Gastrocnemius medialis (tissue), 4 donors: Measurements from ENCODE around the gene PDGFD.

Experiments used
- POLR2A ChIP-seq, 2 donors: fragments of 450-650 bp; IDR thresholded peaks; one replicate each; pipeline ENCODE4 v1.6.1; 2017; ENCODE audit warnings: antibody characterized with exemption in 2 of 2, mild to moderate bottlenecking in 2 of 2, moderate library complexity in 2 of 2
- TF ChIP-seq, protein P1 (sequence below), 5 experiments: fragments of 450-650 bp in 3 of 5; fragments of 200-600 bp in 2 of 5; sonication (generic) in 2 of 5; IDR thresholded peaks in 4 of 5; conservative IDR thresholded peaks in 1 of 5; 1 replicate in 4 of 5; 2 replicates in 1 of 5; pipeline ENCODE4 v1.5.1; 2016 to 2019; ENCODE audit warnings: antibody characterized with exemption in 5 of 5, mild to moderate bottlenecking in 3 of 5, moderate library complexity in 3 of 5

DNA sequence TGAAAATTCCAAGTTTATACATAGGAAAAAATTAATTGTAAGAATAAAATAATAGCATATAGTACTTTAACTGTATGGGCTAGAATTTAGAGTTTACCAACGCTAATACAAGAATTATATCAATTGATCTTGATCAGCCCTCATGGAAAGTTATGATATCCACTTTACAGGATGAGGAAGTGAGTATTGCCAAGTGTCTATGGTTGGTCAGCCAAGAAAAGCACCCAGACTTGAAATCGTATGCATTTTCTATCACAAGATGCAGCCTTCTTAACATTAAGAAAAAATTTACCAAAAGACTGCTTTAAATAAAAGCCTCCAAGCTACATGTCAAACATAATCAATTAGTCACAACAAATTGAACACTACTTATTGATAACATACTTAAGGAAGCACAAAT is 74.5 kb downstream of the PDGFD start:
- TF ChIP-seq, protein P1, sequence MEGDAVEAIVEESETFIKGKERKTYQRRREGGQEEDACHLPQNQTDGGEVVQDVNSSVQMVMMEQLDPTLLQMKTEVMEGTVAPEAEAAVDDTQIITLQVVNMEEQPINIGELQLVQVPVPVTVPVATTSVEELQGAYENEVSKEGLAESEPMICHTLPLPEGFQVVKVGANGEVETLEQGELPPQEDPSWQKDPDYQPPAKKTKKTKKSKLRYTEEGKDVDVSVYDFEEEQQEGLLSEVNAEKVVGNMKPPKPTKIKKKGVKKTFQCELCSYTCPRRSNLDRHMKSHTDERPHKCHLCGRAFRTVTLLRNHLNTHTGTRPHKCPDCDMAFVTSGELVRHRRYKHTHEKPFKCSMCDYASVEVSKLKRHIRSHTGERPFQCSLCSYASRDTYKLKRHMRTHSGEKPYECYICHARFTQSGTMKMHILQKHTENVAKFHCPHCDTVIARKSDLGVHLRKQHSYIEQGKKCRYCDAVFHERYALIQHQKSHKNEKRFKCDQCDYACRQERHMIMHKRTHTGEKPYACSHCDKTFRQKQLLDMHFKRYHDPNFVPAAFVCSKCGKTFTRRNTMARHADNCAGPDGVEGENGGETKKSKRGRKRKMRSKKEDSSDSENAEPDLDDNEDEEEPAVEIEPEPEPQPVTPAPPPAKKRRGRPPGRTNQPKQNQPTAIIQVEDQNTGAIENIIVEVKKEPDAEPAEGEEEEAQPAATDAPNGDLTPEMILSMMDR (IDR thresholded peaks at IDR 0.05 in 4 of 5, conservative IDR thresholded peaks at IDR 0.05 in 1 of 5): no peak
- no peak for TF ChIP-seq POLR2A (IDR thresholded peaks at IDR 0.05)
